AG04450 (cell line): Measurements from ENCODE around the gene JUNB. TPM values are rescaled to one million over a fixed set of nuclear protein-coding genes. Genes with fewer than 3 reads are reported as not detected.

Experiments used
- CTCF ChIA-PET: fragments of 300-600, 350-600 bp; formaldehyde crosslinking; extraction: SDS; loops from one replicate; lab custom pipeline; 2022; ENCODE audit warnings: antibody characterized with exemption, inconsistent platforms; lab: Charles Lee
- POLR2A ChIA-PET: fragments of 350-600 bp; formaldehyde crosslinking; extraction: SDS; loops from one replicate; lab custom pipeline; 2021; ENCODE audit warnings: antibody characterized with exemption, inconsistent platforms; lab: Yijun Ruan, JAX
- DNase-seq: peaks from one replicate; pipeline ENCODE4 v3.0.0-alpha.2; 2011; ENCODE audit warnings: low read depth, low spot score
- H3K27ac ChIP-seq: one replicate; pipeline ENCODE4 v1.5.1; 2012; ENCODE audit warnings: low read depth, low read length, control low read depth
- H3K27me3 ChIP-seq: one replicate; pipeline ENCODE4 v1.6.0; 2012; ENCODE audit warnings: low read length; ENCODE audit not compliant: control insufficient read depth, insufficient read depth
- H3K4me3 ChIP-seq: 2 replicates; pipeline ENCODE4 v1.5.1; 2011; ENCODE audit warnings: mild to moderate bottlenecking, low read depth, low read length, control low read depth
- H3K9me3 ChIP-seq: 2 replicates; pipeline ENCODE4 v1.5.1; 2012; ENCODE audit warnings: low read length; ENCODE audit not compliant: control insufficient read depth, insufficient read depth
- CTCF ChIP-seq: IDR thresholded peaks from 2 replicates; pipeline ENCODE4 v1.5.1; 2011; ENCODE audit warnings: low read depth, low read length, control low read depth, inconsistent platforms
- polyA plus RNA-seq: library from polyadenylated mRNA; depleted of rRNA; stranded (reverse); fragments of >200 nt; gene quantifications from 2 replicates; pipeline ENCODE4 v1.2.3, GENCODE V29; 2011

Gene JUNB
- polyA plus RNA-seq, 1 experiment: 24.1 TPM

DNA sequence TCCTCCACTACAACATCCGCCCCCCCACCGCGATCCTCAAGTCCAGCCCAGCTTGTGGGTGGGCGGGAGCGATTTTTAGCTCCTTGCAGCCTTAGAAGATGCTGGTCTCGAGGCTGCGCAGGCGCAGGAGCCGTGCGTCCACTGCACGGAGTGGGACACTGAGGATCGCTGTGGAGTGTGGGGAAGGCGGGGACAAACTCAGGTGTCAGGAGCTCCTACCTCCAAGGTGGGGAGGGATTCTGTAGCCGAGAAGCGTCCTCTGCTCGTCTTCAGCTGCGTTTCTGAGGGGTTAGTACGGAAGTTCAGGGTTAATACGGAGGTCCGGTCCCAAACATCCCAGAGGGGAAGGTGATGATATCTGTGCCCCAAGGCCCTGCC lies 43.3 kb downstream of the JUNB start, which contains the start of gene RTBDN:
Gene RTBDN (minus strand): TSS at position 14 of the 378 bp plus-strand sequence. CDS start 4,600 bp downstream, outside the sequence.
- TF ChIP-seq CTCF: no peak
- Histone ChIP-seq H3K27ac (no peak within 1 kb of the TSS), H3K4me3 (peak within 1 kb of the TSS; percentile 56), H3K9me3 (no peaks in the 10 kb centered on the region; the same call in 1 of the 2 replicates), H3K27me3 (peaks cover 59% of the 10 kb centered on the region)
- ChIA-PET CTCF (interaction anchor here (0.9 to 1.2 kb wide), 3 partner anchors 12 to 67 kb away, joined by 4 to 6 read pairs (median 5); no protein-coding TSS in a partner anchor), POLR2A (interaction anchor here (0.6 kb wide), 1 partner anchor 393 kb away, joined by 6 read pairs; no protein-coding TSS in a partner anchor)
- no peak for DNase-seq

DNA sequence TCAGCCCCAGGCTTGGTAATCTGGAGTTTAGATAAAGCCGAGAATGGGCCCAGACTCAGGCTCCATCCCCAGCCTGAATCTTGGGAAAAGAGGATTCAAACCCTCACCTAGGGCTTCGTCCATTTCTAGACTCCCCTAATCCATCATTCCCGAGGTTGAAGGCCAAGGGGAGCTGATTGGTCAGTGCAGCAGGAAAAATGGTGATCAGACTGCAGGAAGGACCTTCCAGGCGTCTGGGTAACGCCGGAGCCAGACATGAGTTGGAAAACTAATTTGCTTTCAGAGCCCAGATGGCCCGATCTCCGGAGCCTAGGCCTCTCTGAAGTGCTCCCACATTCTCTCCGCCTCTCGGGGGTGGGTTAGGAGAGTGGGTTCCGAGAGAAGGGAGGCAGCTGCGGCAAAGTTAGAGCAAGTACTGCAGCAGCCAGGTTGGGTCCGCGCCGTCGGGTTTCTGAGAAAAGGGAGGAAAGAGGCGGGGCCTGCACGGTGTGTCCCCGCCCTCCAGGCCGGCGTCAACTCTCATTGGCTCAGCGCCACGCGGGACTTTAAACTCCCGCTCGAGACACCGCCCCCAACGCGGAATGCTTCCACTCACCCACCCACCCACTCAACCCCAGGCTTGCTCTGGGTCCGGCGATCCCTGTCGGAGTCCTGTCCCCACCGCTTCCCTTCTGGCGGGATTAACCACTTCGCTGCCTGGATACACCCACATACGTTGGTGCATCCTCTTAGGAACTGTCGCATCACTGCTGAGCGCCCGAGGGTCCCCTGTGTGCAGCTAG lies 43.9 kb downstream of the JUNB start:
- no peak overlapping the region for H3K4me3 ChIP-seq
- H3K9me3 ChIP-seq: no peaks in the 10 kb centered on the region; the same call in 1 of the 2 replicates
- peaks cover 66% of the 10 kb centered on the region for H3K27me3 ChIP-seq
- ChIA-PET CTCF (interaction anchor here (0.9 to 1.2 kb wide), 2 partner anchors 13 to 68 kb away, joined by 4 to 5 read pairs; no protein-coding TSS in a partner anchor), POLR2A (no interaction called here)
- no peak overlapping the region for H3K27ac ChIP-seq
- DNase-seq: no peak
- no peak for TF ChIP-seq CTCF

DNA sequence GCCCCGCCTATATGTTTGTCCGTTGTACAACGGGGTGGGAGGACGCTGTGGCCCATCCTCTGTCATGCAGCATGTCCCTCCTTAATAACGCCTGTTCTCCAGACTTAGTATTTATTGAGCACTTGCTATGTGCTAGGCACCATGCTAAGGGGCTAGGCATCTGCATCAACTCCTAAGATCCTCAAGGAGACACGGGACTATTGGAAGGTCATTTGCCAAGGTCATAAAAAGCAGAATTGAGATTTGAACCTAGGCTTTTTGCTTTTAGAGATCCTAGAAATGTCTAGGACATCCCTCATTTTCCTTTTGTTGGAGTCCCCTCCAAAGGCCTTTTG lies 45.2 kb downstream of the JUNB start:
- Histone ChIP-seq H3K4me3 (no peak overlapping the region), H3K9me3 (peaks cover 5% of the 10 kb centered on the region; the same call in 1 of the 2 replicates), H3K27me3 (peaks cover 76% of the 10 kb centered on the region), H3K27ac (no peak overlapping the region)
- no peak for DNase-seq
- TF ChIP-seq CTCF: no peak
- CTCF ChIA-PET: interaction anchor here (1.2 to 1.4 kb wide), 2 partner anchors 12 to 70 kb away, joined by 5 to 6 read pairs; no protein-coding TSS in a partner anchor
- POLR2A ChIA-PET: no interaction called here

DNA sequence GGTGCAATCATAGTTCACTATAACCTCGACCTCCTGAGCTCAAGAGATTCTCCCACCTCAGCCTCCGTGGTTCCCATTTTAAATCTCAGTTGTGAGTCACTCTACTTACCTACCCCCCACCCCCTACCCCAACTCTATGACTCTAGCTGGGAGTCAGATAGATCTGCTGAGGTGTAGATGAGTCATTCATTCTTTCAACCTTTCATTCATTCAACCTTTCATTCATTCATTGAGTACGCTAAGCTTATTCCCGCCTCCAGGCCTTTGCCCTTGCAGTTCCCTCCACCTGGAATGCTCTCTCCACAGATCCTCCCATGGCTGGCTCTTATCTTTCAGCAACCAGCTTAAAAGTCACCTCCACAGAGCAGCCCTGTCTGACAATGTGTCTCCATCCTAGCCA lies 45.9 kb downstream of the JUNB start:
- ChIA-PET CTCF (interaction anchor here (0.5 to 1.4 kb wide), 5 partner anchors 10 to 71 kb away, joined by 4 to 10 read pairs (median 5); no protein-coding TSS in a partner anchor), POLR2A (interaction anchor here (0.7 kb wide), 1 partner anchor 96 kb away, joined by 3 read pairs; the partner anchor contains the start of gene FARSA)
- H3K27me3 ChIP-seq: peaks cover 82% of the 10 kb centered on the region

More for the DNA sequence above, 45.9 kb downstream of the JUNB start:
- H3K9me3 ChIP-seq: peaks cover 5% of the 10 kb centered on the region; the same call in 1 of the 2 replicates
- H3K27ac ChIP-seq: no peak overlapping the region
- H3K4me3 ChIP-seq: no peak overlapping the region
- no peak for TF ChIP-seq CTCF
- no peak for DNase-seq
